Panc1 (cell line): ENCODE results near the gene OR4Q2. TPM values are rescaled to one million over a fixed set of nuclear protein-coding genes. Genes with fewer than 3 reads are reported as not detected.

ENCODE experiments used
- ATAC-seq: fragments of 200-7000 bp; cut with Tn5 transposase; 2 replicates; pipeline ENCODE4 v1.9.1; 2020; ENCODE audit warnings: mild to moderate bottlenecking, moderate library complexity
- BruUV-seq: library from RNA; stranded (reverse); fragments of 400-500 nt; replicated peaks from 2 replicates; lab custom pipeline; 2021; lab: Mats Ljungman, UMichigan
- CTCF ChIA-PET: fragments of 300-600 bp; sonication (Branson Sonifier 250); formaldehyde crosslinking; loops from one replicate; lab custom pipeline; 2022; ENCODE audit warnings: antibody characterized with exemption; lab: Charles Lee
- POLR2A ChIA-PET: fragments of 300-600 bp; sonication (Branson Sonifier 250); formaldehyde crosslinking; loops from one replicate; lab custom pipeline; 2022; ENCODE audit warnings: antibody characterized with exemption; lab: Charles Lee
- DNase-seq: peaks from one replicate; pipeline ENCODE4 v3.0.0-alpha.2; 2010; ENCODE audit warnings: low read depth, low spot score
- H3K27ac ChIP-seq: 2 replicates; pipeline ENCODE4 v1.5.1; 2011; ENCODE audit warnings: mild to moderate bottlenecking, low read length, inconsistent platforms
- H3K27me3 ChIP-seq: fragments of 200-500 bp; sonication (Bioruptor generic); 2 replicates; pipeline ENCODE4 v1.6.0; 2014; ENCODE audit warnings: low read length, inconsistent platforms; ENCODE audit not compliant: control insufficient read depth, insufficient read depth
- H3K36me3 ChIP-seq: fragments of 200-500 bp; sonication (Bioruptor generic); 2 replicates; pipeline ENCODE4 v1.5.1; 2014; ENCODE audit warnings: inconsistent platforms, mild to moderate bottlenecking, low read length, moderate library complexity; ENCODE audit not compliant: control insufficient read depth, insufficient read depth
- H3K4me1 ChIP-seq: 2 replicates; pipeline ENCODE4 v1.5.1; 2011; ENCODE audit warnings: inconsistent platforms, mild to moderate bottlenecking, low read length, moderate library complexity; ENCODE audit not compliant: control insufficient read depth, insufficient read depth
- H3K4me3 ChIP-seq, 2 experiments: 2 replicates each; pipeline ENCODE4 v1.5.1; 2011 to 2012; ENCODE audit warnings: low read depth in 2 of 2, low read length in 2 of 2, mild to moderate bottlenecking in 2 of 2, inconsistent platforms in 1 of 2, moderate library complexity in 1 of 2
- H3K9me3 ChIP-seq: fragments of 200-500 bp; sonication (Bioruptor generic); 2 replicates; pipeline ENCODE4 v1.5.1; 2014; ENCODE audit warnings: low read depth, mild to moderate bottlenecking, inconsistent platforms, low read length, moderate library complexity; ENCODE audit not compliant: control insufficient read depth, insufficient read depth
- CTCF ChIP-seq: fragments of 450-650 bp; IDR thresholded peaks from 2 replicates; pipeline ENCODE4 v1.5.1; 2017; ENCODE audit warnings: mild to moderate bottlenecking
- POLR2AphosphoS5 ChIP-seq: IDR thresholded peaks from 2 replicates; pipeline ENCODE4 v1.6.1; 2012; ENCODE audit warnings: mild to moderate bottlenecking, low read depth, low read length, moderate library complexity
- SIN3A ChIP-seq: IDR thresholded peaks from 2 replicates; pipeline ENCODE4 v1.6.1; 2012; ENCODE audit warnings: low read depth, mild to moderate bottlenecking, low read length, moderate library complexity, borderline replicate concordance; ENCODE audit not compliant: insufficient read depth
- TCF7L2 ChIP-seq: IDR thresholded peaks from 2 replicates; pipeline ENCODE4 v1.6.1; 2011; ENCODE audit warnings: mild to moderate bottlenecking, low read depth, low read length, inconsistent platforms
- in situ Hi-C: cut with HindIII; loops from 2 replicates; pipeline ENCODE4 v1.10.0; 2016; ENCODE audit warnings: low sequenced_read_pairs, low pct_unique_long_range_greater_than_20kb
- intact Hi-C: fragments of 100-400 bp; cut with micrococcal nuclease; formaldehyde crosslinking; loops from one replicate; pipeline ENCODE4 v1.10.0; 2022; ENCODE audit not compliant: unreplicated experiment
- total RNA-seq: library from RNA; stranded (reverse); gene quantifications from one replicate; pipeline ENCODE4 v1.2.1, GENCODE V29; 2021; ENCODE audit not compliant: unreplicated experiment
- TF ChIP-seq, protein P1 (sequence below), 2 experiments: IDR thresholded peaks; 2 replicates each; pipeline ENCODE4 v1.6.1; 2011 to 2012; ENCODE audit warnings: low read depth in 2 of 2, control low read depth in 1 of 2, low read length in 1 of 2, mild to moderate bottlenecking in 1 of 2, moderate library complexity in 1 of 2; ENCODE audit not compliant: insufficient read depth in 1 of 2

The OR4Q2 gene
- total RNA-seq, 1 experiment from 2014 or later: not detected

DNA sequence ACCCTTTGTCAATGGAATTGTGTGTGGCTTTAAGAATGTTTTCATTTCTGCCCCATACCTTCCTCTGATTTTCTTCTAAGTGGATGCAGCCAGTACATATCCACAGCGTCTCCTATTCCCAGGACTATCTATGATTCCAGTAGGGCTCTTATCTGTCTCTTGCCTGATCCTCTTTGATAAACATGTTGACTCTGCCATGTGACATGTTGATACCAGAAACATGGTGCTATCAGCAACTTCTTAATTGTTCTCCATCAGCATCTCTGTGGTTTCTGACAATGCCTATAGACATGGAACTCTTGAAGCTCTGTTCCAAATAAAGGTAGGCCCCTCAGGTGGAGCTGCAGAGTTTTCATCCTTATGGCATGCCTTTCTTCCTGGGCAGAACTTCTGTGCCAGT lies 46.2 kb downstream of the OR4Q2 start:
- ChIA-PET POLR2A (no interaction called here), CTCF (no interaction called here)
- ATAC-seq: no peak

More for the DNA sequence above, 46.2 kb downstream of the OR4Q2 start:
- intact Hi-C loops: no loop called here
- no TSS peak for BruUV-seq
- no peaks in the 10 kb centered on the region for H3K36me3 ChIP-seq
- no peaks in the 10 kb centered on the region for H3K9me3 ChIP-seq
- in situ Hi-C loops: no loop called here
- H3K27me3 ChIP-seq: no peaks in the 10 kb centered on the region
- TF ChIP-seq CTCF: no peak
- no peak for TF ChIP-seq TCF7L2
- no peak for TF ChIP-seq POLR2AphosphoS5
- TF ChIP-seq, protein P1, sequence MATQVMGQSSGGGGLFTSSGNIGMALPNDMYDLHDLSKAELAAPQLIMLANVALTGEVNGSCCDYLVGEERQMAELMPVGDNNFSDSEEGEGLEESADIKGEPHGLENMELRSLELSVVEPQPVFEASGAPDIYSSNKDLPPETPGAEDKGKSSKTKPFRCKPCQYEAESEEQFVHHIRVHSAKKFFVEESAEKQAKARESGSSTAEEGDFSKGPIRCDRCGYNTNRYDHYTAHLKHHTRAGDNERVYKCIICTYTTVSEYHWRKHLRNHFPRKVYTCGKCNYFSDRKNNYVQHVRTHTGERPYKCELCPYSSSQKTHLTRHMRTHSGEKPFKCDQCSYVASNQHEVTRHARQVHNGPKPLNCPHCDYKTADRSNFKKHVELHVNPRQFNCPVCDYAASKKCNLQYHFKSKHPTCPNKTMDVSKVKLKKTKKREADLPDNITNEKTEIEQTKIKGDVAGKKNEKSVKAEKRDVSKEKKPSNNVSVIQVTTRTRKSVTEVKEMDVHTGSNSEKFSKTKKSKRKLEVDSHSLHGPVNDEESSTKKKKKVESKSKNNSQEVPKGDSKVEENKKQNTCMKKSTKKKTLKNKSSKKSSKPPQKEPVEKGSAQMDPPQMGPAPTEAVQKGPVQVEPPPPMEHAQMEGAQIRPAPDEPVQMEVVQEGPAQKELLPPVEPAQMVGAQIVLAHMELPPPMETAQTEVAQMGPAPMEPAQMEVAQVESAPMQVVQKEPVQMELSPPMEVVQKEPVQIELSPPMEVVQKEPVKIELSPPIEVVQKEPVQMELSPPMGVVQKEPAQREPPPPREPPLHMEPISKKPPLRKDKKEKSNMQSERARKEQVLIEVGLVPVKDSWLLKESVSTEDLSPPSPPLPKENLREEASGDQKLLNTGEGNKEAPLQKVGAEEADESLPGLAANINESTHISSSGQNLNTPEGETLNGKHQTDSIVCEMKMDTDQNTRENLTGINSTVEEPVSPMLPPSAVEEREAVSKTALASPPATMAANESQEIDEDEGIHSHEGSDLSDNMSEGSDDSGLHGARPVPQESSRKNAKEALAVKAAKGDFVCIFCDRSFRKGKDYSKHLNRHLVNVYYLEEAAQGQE (IDR thresholded peaks at IDR 0.05; ENCODE audit: insufficient read depth in 1 of 2, low read depth in 2 of 2, low read length in 1 of 2): no peak
- TF ChIP-seq SIN3A: no peak
- no peaks in the 10 kb centered on the region for H3K4me1 ChIP-seq
- H3K4me3 ChIP-seq: no peak overlapping the region
- no peak for DNase-seq
- no peak overlapping the region for H3K27ac ChIP-seq

Other genes starting within 250 kb of the OR4Q2 start
- gene OR4M1, start 228.7 kb upstream of the OR4Q2 start, total RNA-seq: not detected
- gene OR4N2, start 198.4 kb upstream of the OR4Q2 start, total RNA-seq: not detected
- gene OR4K2, start 127.0 kb upstream of the OR4Q2 start, total RNA-seq: not detected
- gene OR4K5, start 81.6 kb upstream of the OR4Q2 start, total RNA-seq: not detected
- gene OR4K1, start 71.2 kb upstream of the OR4Q2 start, total RNA-seq: not detected
- gene OR4K15, start 26.6 kb upstream of the OR4Q2 start, total RNA-seq: not detected
- not detected for gene OR4K14, start 17.1 kb downstream of the OR4Q2 start, total RNA-seq
- gene OR4K13, start 33.9 kb downstream of the OR4Q2 start, total RNA-seq: not detected
- not detected for gene OR4L1, start 57.9 kb downstream of the OR4Q2 start, total RNA-seq
- gene OR4K17, start 108.6 kb downstream of the OR4Q2 start, total RNA-seq: not detected
- gene OR4N5, start 136.7 kb downstream of the OR4Q2 start, total RNA-seq: not detected
- not detected for gene OR11G2, start 188.7 kb downstream of the OR4Q2 start, total RNA-seq
- not detected for gene OR11H6, start 221.5 kb downstream of the OR4Q2 start, total RNA-seq
- gene OR11H7, start 226.8 kb downstream of the OR4Q2 start, total RNA-seq: not detected
- gene OR11H4, start 237.1 kb downstream of the OR4Q2 start, total RNA-seq: not detected